Tibial nerve (tissue), 4 donors: ENCODE measurements around the gene ANO6. TPM values are rescaled to one million over a fixed set of nuclear protein-coding genes. Genes with fewer than 3 reads are reported as not detected.
A peak's percentile ranks its signal among the peaks of the same experiment; 100 is the strongest.

Source experiments
- DNase-seq, 2 donors: peaks; one replicate each; pipeline ENCODE4 v3.0.0-alpha.2; 2019; ENCODE audit warnings: low spot score in 2 of 2
- H3K27ac ChIP-seq, 4 donors: fragments of 200-600 bp; sonication (generic) in 3 of 4; one replicate each; pipeline ENCODE4 v1.5.1; 2017 to 2019; ENCODE audit warnings: mild to moderate bottlenecking in 1 of 4
- H3K27me3 ChIP-seq, 2 donors: fragments of 200-600 bp; sonication (generic) in 1 of 2; one replicate each; pipeline versions ENCODE4 v1.5.1 to v1.6.0; 2017 to 2019
- H3K36me3 ChIP-seq, 3 donors: fragments of 200-600 bp; sonication (generic); one replicate each; pipeline ENCODE4 v1.5.1; 2018 to 2019
- H3K4me1 ChIP-seq, 4 donors: fragments of 200-600 bp; sonication (generic) in 3 of 4; one replicate each; pipeline ENCODE4 v1.5.1; 2017 to 2019
- H3K4me3 ChIP-seq, 4 donors: fragments of 200-600 bp; sonication (generic) in 3 of 4; one replicate each; pipeline ENCODE4 v1.5.1; 2017 to 2019; ENCODE audit warnings: mild to moderate bottlenecking in 1 of 4, moderate library complexity in 1 of 4
- H3K9me3 ChIP-seq, 4 donors: fragments of 200-600 bp; sonication (generic) in 3 of 4; one replicate each; pipeline ENCODE4 v1.5.1; 2017 to 2019
- EP300 ChIP-seq, 2 donors: sonication (generic); formaldehyde crosslinking; IDR thresholded peaks; one replicate each; pipeline ENCODE4 v1.6.1; 2017; ENCODE audit warnings: antibody characterized with exemption in 2 of 2, mild to moderate bottlenecking in 1 of 2
- POLR2A ChIP-seq, 2 donors: fragments of 450-650 bp; IDR thresholded peaks; one replicate each; pipeline ENCODE4 v1.6.1; 2017; ENCODE audit warnings: antibody characterized with exemption in 2 of 2, mild to moderate bottlenecking in 2 of 2, moderate library complexity in 2 of 2
- whole genome bisulfite sequencing, 2 donors: methylation state at CpG; one replicate each; pipeline ENCODE4 v1.1.5; 2018; 5-methylcytosine and 5-hydroxymethylcytosine counted together
- total RNA-seq, 4 donors: library from RNA; depleted of rRNA; stranded (reverse); fragments of >200 nt; gene quantifications; one replicate each; pipeline ENCODE4 v1.1.0, GENCODE V29; 2016
- TF ChIP-seq, protein P1 (sequence below), 5 experiments: fragments of 200-600 bp in 3 of 5; fragments of 450-650 bp in 2 of 5; sonication (generic) in 3 of 5; IDR thresholded peaks; one replicate each; pipeline ENCODE4 v1.5.1; 2016 to 2019; ENCODE audit warnings: antibody characterized with exemption in 5 of 5, mild to moderate bottlenecking in 3 of 5, moderate library complexity in 2 of 5

Gene ANO6
- total RNA-seq, 4 donors from 2014 or later, result 44.1 to 52.2 (median 45.3) TPM

- no peak for DNase-seq
- H3K9me3 ChIP-seq, result no peaks in the 10 kb centered on the region
- peaks cover 0 to 5% (median 0%) of the 10 kb centered on the region in 3 donors for H3K36me3 ChIP-seq
- no peaks in the 10 kb centered on the region for H3K27me3 ChIP-seq
- WGBS, 2 donors, result 59 to 61% methylated on average over 4 of the region's 4 CpGs
- H3K27ac ChIP-seq, result peak overlapping the region in 2 of 4 donors; percentile 49 to 67
- no peak for TF ChIP-seq POLR2A (IDR thresholded peaks at IDR 0.05)
- no peak for TF ChIP-seq EP300 (IDR thresholded peaks at IDR 0.05)
- TF ChIP-seq, protein P1, sequence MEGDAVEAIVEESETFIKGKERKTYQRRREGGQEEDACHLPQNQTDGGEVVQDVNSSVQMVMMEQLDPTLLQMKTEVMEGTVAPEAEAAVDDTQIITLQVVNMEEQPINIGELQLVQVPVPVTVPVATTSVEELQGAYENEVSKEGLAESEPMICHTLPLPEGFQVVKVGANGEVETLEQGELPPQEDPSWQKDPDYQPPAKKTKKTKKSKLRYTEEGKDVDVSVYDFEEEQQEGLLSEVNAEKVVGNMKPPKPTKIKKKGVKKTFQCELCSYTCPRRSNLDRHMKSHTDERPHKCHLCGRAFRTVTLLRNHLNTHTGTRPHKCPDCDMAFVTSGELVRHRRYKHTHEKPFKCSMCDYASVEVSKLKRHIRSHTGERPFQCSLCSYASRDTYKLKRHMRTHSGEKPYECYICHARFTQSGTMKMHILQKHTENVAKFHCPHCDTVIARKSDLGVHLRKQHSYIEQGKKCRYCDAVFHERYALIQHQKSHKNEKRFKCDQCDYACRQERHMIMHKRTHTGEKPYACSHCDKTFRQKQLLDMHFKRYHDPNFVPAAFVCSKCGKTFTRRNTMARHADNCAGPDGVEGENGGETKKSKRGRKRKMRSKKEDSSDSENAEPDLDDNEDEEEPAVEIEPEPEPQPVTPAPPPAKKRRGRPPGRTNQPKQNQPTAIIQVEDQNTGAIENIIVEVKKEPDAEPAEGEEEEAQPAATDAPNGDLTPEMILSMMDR (IDR thresholded peaks at IDR 0.05), result no peak
- peaks cover 0 to 32% (median 0%) of the 10 kb centered on the region in 4 donors for H3K4me1 ChIP-seq
- H3K4me3 ChIP-seq, result no peak overlapping the region
Observed at GRCh38 chr12:45279931-45280830, 64.3 kb downstream of the ANO6 start.

GRCh38 chr12:45281994-45282393 lies 66.1 kb downstream of the ANO6 start:
- TF ChIP-seq, protein P1 (IDR thresholded peaks at IDR 0.05), result no peak
- TF ChIP-seq POLR2A (IDR thresholded peaks at IDR 0.05), result no peak
- TF ChIP-seq EP300 (IDR thresholded peaks at IDR 0.05), result no peak
- peaks cover 0 to 5% (median 0%) of the 10 kb centered on the region in 3 donors for H3K36me3 ChIP-seq

GRCh38 chr12:45282411-45282810 lies 66.5 kb downstream of the ANO6 start:
- DNase-seq, result no peak
- Histone ChIP-seq H3K27ac (no peak overlapping the region), H3K4me1 (peaks cover 0 to 22% (median 0%) of the 10 kb centered on the region in 4 donors), H3K9me3 (no peaks in the 10 kb centered on the region), H3K4me3 (no peak overlapping the region), H3K27me3 (no peaks in the 10 kb centered on the region), H3K36me3 (peaks cover 0 to 5% (median 0%) of the 10 kb centered on the region in 3 donors)
- 94 to 98% methylated on average over 4 of the region's 4 CpGs for WGBS, 2 donors
- TF ChIP-seq EP300 (IDR thresholded peaks at IDR 0.05), result no peak
- no peak for TF ChIP-seq POLR2A (IDR thresholded peaks at IDR 0.05)
- TF ChIP-seq, protein P1 (IDR thresholded peaks at IDR 0.05), result no peak

More at GRCh38 chr12:45281994-45282393, 66.1 kb downstream of the ANO6 start:
- Histone ChIP-seq H3K4me3 (no peak overlapping the region), H3K9me3 (no peaks in the 10 kb centered on the region), H3K27me3 (no peaks in the 10 kb centered on the region), H3K4me1 (peaks cover 0 to 23% (median 0%) of the 10 kb centered on the region in 4 donors), H3K27ac (no peak overlapping the region)
- 86 to 87% methylated on average over 1 of the region's 1 CpG for WGBS, 2 donors
- no peak for DNase-seq

GRCh38 chr12:45284096-45284901 lies 68.4 kb downstream of the ANO6 start:
- H3K36me3 ChIP-seq, result peaks cover 0 to 5% (median 0%) of the 10 kb centered on the region in 3 donors
- DNase-seq, result no peak
- WGBS, 2 donors, result 67 to 69% methylated on average over 8 of the region's 8 CpGs
- H3K4me1 ChIP-seq, result peaks cover 0 to 10% (median 0%) of the 10 kb centered on the region in 4 donors
- H3K9me3 ChIP-seq, result no peaks in the 10 kb centered on the region
- peak overlapping the region in 1 of 4 donors; percentile 22 for H3K27ac ChIP-seq
- H3K4me3 ChIP-seq, result no peak overlapping the region
- H3K27me3 ChIP-seq, result no peaks in the 10 kb centered on the region
- TF ChIP-seq POLR2A (IDR thresholded peaks at IDR 0.05), result no peak
- TF ChIP-seq, protein P1 (IDR thresholded peaks at IDR 0.05), result no peak
- no peak for TF ChIP-seq EP300 (IDR thresholded peaks at IDR 0.05)
